Stimulated activated CD8-positive, alpha-beta memory T cell treated with anti-CD3 and anti-CD28 coated beads, Interleukin-12 subunit alpha, Interleukin-12 subunit beta, amount 100 ng/mL, for 4 hours (primary cell): Measurements from ENCODE around the gene TMA7B.

Experiments used
- DNase-seq: peaks from one replicate; pipeline ENCODE4 v3.0.0-alpha.2; 2020; ENCODE audit warnings: low read depth

TMA7B gene

GRCh38 chr22:39952347-39952746 lies 7.8 kb upstream of the TMA7B start:
- no peak for DNase-seq

GRCh38 chr22:39953101-39953500 lies 7.1 kb upstream of the TMA7B start:
- DNase-seq: no peak

GRCh38 chr22:39954584-39955055 lies 5.6 kb upstream of the TMA7B start:
- DNase-seq: no peak

GRCh38 chr22:39955675-39956074 lies 4.5 kb upstream of the TMA7B start:
- no peak for DNase-seq

GRCh38 chr22:39956932-39957664 lies 3.1 kb upstream of the TMA7B start:
- DNase-seq: no peak

- no peak for DNase-seq
Measured at GRCh38 chr22:39958009-39958711, 2.0 kb upstream of the TMA7B start.

GRCh38 chr22:39958949-39959639 lies 1.1 kb upstream of the TMA7B start:
- DNase-seq: no peak

GRCh38 chr22:39960791-39961746 lies 872 bp downstream of the TMA7B start:
- DNase-seq: peak; percentile 45

- no peak for DNase-seq
Measured at GRCh38 chr22:39962071-39962470, 1.9 kb downstream of the TMA7B start.

- DNase-seq: no peak
Measured at GRCh38 chr22:39965748-39966147, 5.6 kb downstream of the TMA7B start.

GRCh38 chr22:39966470-39966869 lies 6.3 kb downstream of the TMA7B start:
- DNase-seq: no peak

GRCh38 chr22:39967103-39967829 lies 7.1 kb downstream of the TMA7B start:
- no peak for DNase-seq

GRCh38 chr22:39967996-39968972 lies 8.1 kb downstream of the TMA7B start:
- DNase-seq: no peak

- DNase-seq: no peak
Measured at GRCh38 chr22:39970742-39971141, 10.5 kb downstream of the TMA7B start.

- no peak for DNase-seq
Measured at GRCh38 chr22:39972641-39973040, 12.4 kb downstream of the TMA7B start.

GRCh38 chr22:39973656-39974055 lies 13.5 kb downstream of the TMA7B start:
- DNase-seq: no peak

GRCh38 chr22:39974065-39974464 lies 13.9 kb downstream of the TMA7B start:
- DNase-seq: no peak

- no peak for DNase-seq
Measured at GRCh38 chr22:39979048-39979447, 18.9 kb downstream of the TMA7B start.

- no peak for DNase-seq
Measured at GRCh38 chr22:39979458-39979857, 19.3 kb downstream of the TMA7B start.

- DNase-seq: no peak
Measured at GRCh38 chr22:39980596-39980995, 20.4 kb downstream of the TMA7B start.
